HCT116 (cell line): ENCODE data around the gene ULBP1. TPM values are rescaled to one million over a fixed set of nuclear protein-coding genes. Genes with fewer than 3 reads are reported as not detected.
A peak's percentile ranks its signal among the peaks of the same experiment; 100 is the strongest.

Experiments used
- ATAC-seq: fragments of 200-7000 bp; cut with Tn5 transposase; 2 replicates; pipeline ENCODE4 v1.9.1; 2020; ENCODE audit warnings: mild to moderate bottlenecking, moderate library complexity
- BruUV-seq: library from RNA; stranded (reverse); fragments of 400-500 nt; replicated peaks from 2 replicates; lab custom pipeline; 2021; lab: Mats Ljungman, UMichigan
- CTCF ChIA-PET: fragments of 300-600 bp; sonication (Branson Sonifier 250); formaldehyde crosslinking; loops from one replicate; lab custom pipeline; 2021; ENCODE audit warnings: antibody characterized with exemption; lab: Charles Lee
- POLR2A ChIA-PET: fragments of 300-600, 350-600 bp; sonication (Branson Sonifier 250); formaldehyde crosslinking; loops from one replicate; lab custom pipeline; 2021; ENCODE audit warnings: antibody characterized with exemption; lab: Charles Lee
- RAD21 ChIA-PET, 2 experiments: fragments of 300-600 bp; sonication (Branson Sonifier 250); formaldehyde crosslinking; loops; one replicate each; lab custom pipeline; 2023; ENCODE audit warnings: low total read pairs in 2 of 2; ENCODE audit not compliant: uncharacterized antibody in 2 of 2, unreplicated experiment in 2 of 2, low non-redundant PET in 1 of 2; lab: Charles Lee
- DNase-seq: peaks from one replicate; pipeline ENCODE4 v3.0.0-alpha.2; 2010; ENCODE audit warnings: low read depth, low spot score
- H2AFZ ChIP-seq: fragments of 200-600 bp; shearing (Covaris generic), sonication (generic); 2 replicates; pipeline ENCODE4 v1.6.1; 2017; ENCODE audit warnings: low read depth, mixed run types, mixed read lengths, antibody characterized with exemption, low read length; ENCODE audit not compliant: poor library complexity, severe bottlenecking
- H3K27ac ChIP-seq: 2 replicates; pipeline ENCODE4 v1.5.1; 2012; ENCODE audit warnings: low read depth, low read length
- H3K27me3 ChIP-seq: fragments of 200-600 bp; sonication (generic); 2 replicates; pipeline ENCODE4 v1.6.1; 2016; ENCODE audit warnings: mixed run types, low read length, mixed read lengths; ENCODE audit not compliant: insufficient read depth
- H3K36me3 ChIP-seq, 2 experiments: fragments of 200-500 bp in 1 of 2; fragments of 200-600 bp in 1 of 2; sonication (Bioruptor generic) in 1 of 2; sonication (generic) in 1 of 2; 2 replicates each; pipeline versions ENCODE4 v1.5.1 to v1.6.1; 2014 to 2016; ENCODE audit warnings: low read length in 2 of 2, inconsistent platforms in 1 of 2, mixed read lengths in 1 of 2, mixed run types in 1 of 2; ENCODE audit not compliant: insufficient read depth in 2 of 2, control insufficient read depth in 1 of 2
- H3K4me1 ChIP-seq, 2 experiments: fragments of 200-600 bp in 1 of 2; sonication (generic) in 1 of 2; 2 replicates each; pipeline versions ENCODE4 v1.5.1 to v1.6.1; 2012 to 2017; ENCODE audit warnings: low read length in 2 of 2, inconsistent platforms in 1 of 2, mild to moderate bottlenecking in 1 of 2, mixed read lengths in 1 of 2, mixed run types in 1 of 2, moderate library complexity in 1 of 2; ENCODE audit not compliant: insufficient read depth in 2 of 2, control insufficient read depth in 1 of 2
- H3K4me2 ChIP-seq: fragments of 200-600 bp; sonication (generic); 2 replicates; pipeline ENCODE4 v1.6.1; 2017; ENCODE audit warnings: mixed run types, low read length, mixed read lengths
- H3K4me3 ChIP-seq, 2 experiments: fragments of 200-600 bp in 1 of 2; sonication (generic) in 1 of 2; replicated peaks in 1 of 2; 2 replicates each; pipeline ENCODE4 v1.5.1; 2011 to 2016; ENCODE audit warnings: low read length in 2 of 2, control low read depth in 1 of 2, low read depth in 1 of 2, mild to moderate bottlenecking in 1 of 2, mixed read lengths in 1 of 2, mixed run types in 1 of 2
- H3K79me2 ChIP-seq: fragments of 200-600 bp; sonication (generic); 2 replicates; pipeline ENCODE4 v1.6.1; 2017; ENCODE audit warnings: mild to moderate bottlenecking, mixed run types, low read length, moderate library complexity, mixed read lengths; ENCODE audit not compliant: insufficient read depth
- H3K9ac ChIP-seq: fragments of 200-600 bp; sonication (generic); 2 replicates; pipeline ENCODE4 v1.6.1; 2016; ENCODE audit warnings: low read length, mixed read lengths
- H3K9me2 ChIP-seq: fragments of 200-600 bp; sonication (generic), shearing (Covaris generic); 2 replicates; pipeline ENCODE4 v1.6.1; 2017; ENCODE audit warnings: mixed run types, mild to moderate bottlenecking, moderate library complexity; ENCODE audit not compliant: insufficient read depth
- H3K9me3 ChIP-seq, 2 experiments: fragments of 200-500 bp in 1 of 2; fragments of 200-600 bp in 1 of 2; sonication (Bioruptor generic) in 1 of 2; sonication (generic) in 1 of 2; 2 replicates each; pipeline ENCODE4 v1.6.1; 2014 to 2017; ENCODE audit warnings: low read length in 2 of 2, mixed read lengths in 2 of 2, inconsistent platforms in 1 of 2, low read depth in 1 of 2, mild to moderate bottlenecking in 1 of 2, mixed run types in 1 of 2, moderate library complexity in 1 of 2; ENCODE audit not compliant: control insufficient read depth in 1 of 2, insufficient read depth in 1 of 2
- H4K20me1 ChIP-seq: fragments of 200-600 bp; sonication (generic), shearing (Covaris generic); 2 replicates; pipeline ENCODE4 v1.6.1; 2017; ENCODE audit warnings: mixed run types, mild to moderate bottlenecking, moderate library complexity; ENCODE audit not compliant: insufficient read depth
- CBX3 ChIP-seq: IDR thresholded peaks from 2 replicates; pipeline ENCODE4 v1.6.1; 2012; ENCODE audit warnings: low read depth
- EZH2 ChIP-seq: fragments of 200-600 bp; sonication (generic); IDR thresholded peaks from 2 replicates; pipeline ENCODE4 v1.6.1; 2017; ENCODE audit warnings: antibody characterized with exemption, mixed run types
- EZH2phosphoT487 ChIP-seq: fragments of 200-600 bp; IDR thresholded peaks from 2 replicates; pipeline ENCODE4 v1.6.1; 2018; ENCODE audit warnings: antibody characterized with exemption, borderline replicate concordance
- POLR2A ChIP-seq: IDR thresholded peaks from 2 replicates; pipeline ENCODE4 v1.7.0; 2011; ENCODE audit warnings: borderline replicate concordance; ENCODE audit not compliant: insufficient read depth, insufficient read length; ENCODE audit errors: extremely low read depth
- POLR2AphosphoS5 ChIP-seq: IDR thresholded peaks from 2 replicates; pipeline ENCODE4 v1.6.1; 2011; ENCODE audit warnings: mild to moderate bottlenecking, low read depth, low read length, moderate library complexity
- RAD21 ChIP-seq: IDR thresholded peaks from 2 replicates; pipeline ENCODE4 v1.6.1; 2012; ENCODE audit warnings: low read depth, mild to moderate bottlenecking
- SRF ChIP-seq: IDR thresholded peaks from 2 replicates; pipeline ENCODE4 v1.6.1; 2012; ENCODE audit warnings: low read depth
- intact Hi-C: fragments of 100-400 bp; cut with micrococcal nuclease; formaldehyde crosslinking; loops from 2 replicates; pipeline ENCODE4 v1.10.0; 2022
- total RNA-seq: library from RNA; stranded (reverse); gene quantifications from one replicate; pipeline ENCODE4 v1.2.1, GENCODE V29; 2021; ENCODE audit not compliant: unreplicated experiment
- TF ChIP-seq, protein P1 (sequence below): IDR thresholded peaks from 2 replicates; pipeline ENCODE4 v1.6.1; 2012
- TF ChIP-seq, protein P2 (sequence below): IDR thresholded peaks from 2 replicates; pipeline ENCODE4 v1.6.1; 2012; ENCODE audit warnings: low read depth

ULBP1 gene
- total RNA-seq, 1 experiment from 2014 or later = 12.4 TPM

DNA sequence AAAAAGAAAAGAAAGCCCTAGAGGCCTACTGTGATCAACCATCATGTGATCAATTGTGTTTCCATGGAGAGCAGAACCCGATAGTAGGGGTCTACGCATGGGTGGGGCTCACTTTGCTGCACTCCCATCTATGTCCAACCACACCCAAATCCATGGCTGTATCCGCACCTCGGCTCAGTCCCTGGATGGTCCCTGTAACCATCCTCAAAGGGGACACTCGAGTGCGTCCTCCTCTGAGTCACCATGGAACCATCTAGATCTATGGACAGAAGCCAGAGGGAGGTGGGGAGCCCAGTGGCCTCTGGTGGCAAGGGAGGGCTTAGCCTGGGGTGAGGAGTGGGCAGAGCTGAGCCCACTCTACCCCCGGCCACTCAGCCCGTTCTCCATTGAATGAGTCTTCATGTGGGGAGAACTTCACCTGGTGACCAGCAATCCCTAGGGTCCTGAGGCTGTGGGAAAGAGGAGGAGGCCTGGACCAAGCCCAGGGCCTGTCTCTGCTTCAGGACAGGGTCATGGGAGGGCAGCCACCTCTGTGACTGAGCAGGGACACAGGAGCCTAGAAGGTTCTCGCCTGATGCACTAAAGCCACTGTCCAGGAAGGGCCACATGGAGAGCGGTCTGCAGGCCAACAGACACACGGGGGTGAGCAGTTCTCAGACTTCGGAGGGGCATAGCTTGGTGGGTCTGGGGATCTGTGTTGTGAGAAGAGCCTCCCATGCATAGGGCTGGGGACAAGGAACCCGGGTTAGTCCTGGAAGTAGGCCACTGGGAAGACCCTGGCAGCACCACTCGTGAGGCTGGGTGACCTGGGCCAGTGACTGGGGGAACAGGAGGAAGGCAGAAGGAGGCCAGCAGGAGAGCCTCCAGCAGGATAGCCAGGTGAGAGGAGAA lies 42.3 kb downstream of the ULBP1 start:
- RAD21 ChIA-PET = no interaction called here
- Histone ChIP-seq H3K4me1 (peaks cover 18 to 33% of the 10 kb centered on the region in 2 experiments), H3K4me3 (peak overlapping the region; percentile 81 to 91), H3K79me2 (no peaks in the 10 kb centered on the region), H3K9me2 (no peaks in the 10 kb centered on the region), H2AFZ (peak overlapping the region; percentile 93), H3K9ac (peak overlapping the region; percentile 71), H3K4me2 (peak overlapping the region; percentile 95), H3K9me3 (no peaks in the 10 kb centered on the region), H4K20me1 (no peaks in the 10 kb centered on the region), H3K27ac (no peak overlapping the region; the same call in 1 of the 2 replicates), H3K27me3 (no peaks in the 10 kb centered on the region), H3K36me3 (no peaks in the 10 kb centered on the region)
- no peak for TF ChIP-seq CBX3
- no peak for TF ChIP-seq RAD21
- TF ChIP-seq EZH2phosphoT487 = no peak
- TF ChIP-seq, protein P1, sequence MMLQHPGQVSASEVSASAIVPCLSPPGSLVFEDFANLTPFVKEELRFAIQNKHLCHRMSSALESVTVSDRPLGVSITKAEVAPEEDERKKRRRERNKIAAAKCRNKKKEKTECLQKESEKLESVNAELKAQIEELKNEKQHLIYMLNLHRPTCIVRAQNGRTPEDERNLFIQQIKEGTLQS = no peak
- TF ChIP-seq SRF = no peak
- TF ChIP-seq, protein P2, sequence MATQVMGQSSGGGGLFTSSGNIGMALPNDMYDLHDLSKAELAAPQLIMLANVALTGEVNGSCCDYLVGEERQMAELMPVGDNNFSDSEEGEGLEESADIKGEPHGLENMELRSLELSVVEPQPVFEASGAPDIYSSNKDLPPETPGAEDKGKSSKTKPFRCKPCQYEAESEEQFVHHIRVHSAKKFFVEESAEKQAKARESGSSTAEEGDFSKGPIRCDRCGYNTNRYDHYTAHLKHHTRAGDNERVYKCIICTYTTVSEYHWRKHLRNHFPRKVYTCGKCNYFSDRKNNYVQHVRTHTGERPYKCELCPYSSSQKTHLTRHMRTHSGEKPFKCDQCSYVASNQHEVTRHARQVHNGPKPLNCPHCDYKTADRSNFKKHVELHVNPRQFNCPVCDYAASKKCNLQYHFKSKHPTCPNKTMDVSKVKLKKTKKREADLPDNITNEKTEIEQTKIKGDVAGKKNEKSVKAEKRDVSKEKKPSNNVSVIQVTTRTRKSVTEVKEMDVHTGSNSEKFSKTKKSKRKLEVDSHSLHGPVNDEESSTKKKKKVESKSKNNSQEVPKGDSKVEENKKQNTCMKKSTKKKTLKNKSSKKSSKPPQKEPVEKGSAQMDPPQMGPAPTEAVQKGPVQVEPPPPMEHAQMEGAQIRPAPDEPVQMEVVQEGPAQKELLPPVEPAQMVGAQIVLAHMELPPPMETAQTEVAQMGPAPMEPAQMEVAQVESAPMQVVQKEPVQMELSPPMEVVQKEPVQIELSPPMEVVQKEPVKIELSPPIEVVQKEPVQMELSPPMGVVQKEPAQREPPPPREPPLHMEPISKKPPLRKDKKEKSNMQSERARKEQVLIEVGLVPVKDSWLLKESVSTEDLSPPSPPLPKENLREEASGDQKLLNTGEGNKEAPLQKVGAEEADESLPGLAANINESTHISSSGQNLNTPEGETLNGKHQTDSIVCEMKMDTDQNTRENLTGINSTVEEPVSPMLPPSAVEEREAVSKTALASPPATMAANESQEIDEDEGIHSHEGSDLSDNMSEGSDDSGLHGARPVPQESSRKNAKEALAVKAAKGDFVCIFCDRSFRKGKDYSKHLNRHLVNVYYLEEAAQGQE = no peak
- TF ChIP-seq EZH2 = no peak
- TF ChIP-seq POLR2AphosphoS5 = no peak
- TF ChIP-seq POLR2A = no peak
- no TSS peak for BruUV-seq
- no peak for DNase-seq
- intact Hi-C loops = loop anchor here (5.0 to 10.0 kb wide), 2 partner anchors 66 to 809 kb away; no protein-coding TSS in a partner anchor
- no peak for ATAC-seq
- POLR2A ChIA-PET = no interaction called here
- CTCF ChIA-PET = interaction anchor here (0.8 kb wide), 1 partner anchor 47 kb away, joined by 3 read pairs; no protein-coding TSS in a partner anchor
